NT2/D1 (cell line): ENCODE results near the gene RIBC2.

Source experiments
- SUZ12 ChIP-seq: IDR thresholded peaks from 2 replicates; pipeline ENCODE4 v1.6.1; 2011; ENCODE audit not compliant: insufficient read length, insufficient read depth; ENCODE audit errors: extremely low read depth
- YY1 ChIP-seq: IDR thresholded peaks from 2 replicates; pipeline ENCODE4 v1.6.1; 2011; ENCODE audit not compliant: insufficient read length, insufficient read depth

DNA sequence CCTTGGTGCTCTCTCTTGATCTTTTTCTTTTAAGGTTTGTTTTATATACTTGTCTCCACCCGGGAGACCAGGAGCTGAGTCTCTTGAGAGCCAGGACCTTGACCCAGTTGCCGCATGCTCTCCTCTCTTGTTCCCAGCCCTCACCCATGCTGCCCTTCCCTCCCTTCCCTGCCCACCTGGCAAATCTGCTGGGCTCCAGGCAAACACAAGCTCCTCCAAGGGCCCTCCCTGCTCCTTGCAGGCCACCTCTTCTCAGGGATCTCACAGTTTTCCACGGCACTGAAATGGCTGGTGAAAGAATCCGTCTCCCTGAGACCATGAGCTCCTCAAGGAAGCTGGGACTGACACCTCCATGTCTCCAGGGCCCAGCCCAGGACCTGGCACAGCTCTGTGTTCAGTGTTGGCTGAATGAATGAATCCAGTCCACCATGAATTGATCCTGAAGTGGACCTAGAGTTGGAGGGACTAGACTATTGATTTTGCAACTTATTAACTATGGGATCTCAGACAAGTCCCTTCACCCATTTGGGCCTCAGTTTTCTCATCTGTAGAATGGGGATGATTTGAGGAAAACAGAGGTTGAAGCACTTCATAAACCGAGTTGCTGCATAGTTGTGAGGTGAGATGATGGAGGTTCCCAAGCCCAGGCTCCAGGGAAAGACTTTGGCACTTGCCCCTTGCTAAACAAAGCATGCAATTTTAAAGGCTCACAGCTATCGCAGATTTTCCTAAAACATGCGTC is 64.0 kb downstream of the RIBC2 start:
- TF ChIP-seq YY1 (no peak), SUZ12 (no peak)
